Neural crest cell (in vitro differentiated cells): ENCODE data around the gene PAGE1. TPM values are rescaled to one million over a fixed set of nuclear protein-coding genes. Genes with fewer than 3 reads are reported as not detected.
"Not testable (repeated sequence)": the region's sequence is repeated elsewhere in the genome, so short reads cannot be mapped to it uniquely, and the experiment has no call there.

ENCODE experiments used
- DNase-seq: peaks from one replicate; pipeline ENCODE4 v3.0.0; 2021; ENCODE audit warnings: low read depth, mixed read lengths, low spot score
- H3K27ac Mint-ChIP-seq: one replicate; pipeline ENCODE4 v1.8.0; 2021; ENCODE audit warnings: mild to moderate bottlenecking, mixed read lengths; ENCODE audit not compliant: unreplicated experiment
- H3K27me3 Mint-ChIP-seq: 2 replicates; pipeline ENCODE4 v1.8.0; 2021; ENCODE audit warnings: low read depth, mild to moderate bottlenecking, mixed read lengths
- H3K36me3 Mint-ChIP-seq: 2 replicates; pipeline ENCODE4 v1.8.0; 2021; ENCODE audit warnings: low read depth, mild to moderate bottlenecking, mixed read lengths
- H3K4me1 Mint-ChIP-seq: 2 replicates; pipeline ENCODE4 v1.8.0; 2021; ENCODE audit warnings: mixed read lengths
- H3K4me3 Mint-ChIP-seq: one replicate; pipeline ENCODE4 v1.8.0; 2021; ENCODE audit warnings: mild to moderate bottlenecking, mixed read lengths
- H3K9me3 Mint-ChIP-seq: 2 replicates; pipeline ENCODE4 v1.8.0; 2021; ENCODE audit warnings: mixed read lengths
- CTCF ChIP-seq: fragments of 200-600 bp; sonication (generic); conservative IDR thresholded peaks from 2 replicates; pipeline ENCODE4 v1.5.0; 2021; ENCODE audit warnings: antibody characterized with exemption, mild to moderate bottlenecking
- total RNA-seq: library from RNA; stranded (reverse); gene quantifications from 2 replicates; pipeline ENCODE4 v1.2.1, GENCODE V29; 2021

Gene PAGE1
- total RNA-seq, 1 donor from 2014 or later = not detected

GRCh38 chrX:49725401-49725800 is 29.6 kb upstream of the PAGE1 start:
- Mint-ChIP-seq H3K27me3 (no peaks in the 10 kb centered on the region), H3K4me1 (no peaks in the 10 kb centered on the region), H3K9me3 (peaks cover 2% of the 10 kb centered on the region), H3K4me3 (no peak overlapping the region), H3K36me3 (no peaks in the 10 kb centered on the region), H3K27ac (no peak overlapping the region)
- DNase-seq = no peak
- TF ChIP-seq CTCF = no peak

GRCh38 chrX:49720106-49720505 is 24.3 kb upstream of the PAGE1 start:
- not testable (repeated sequence) for H3K4me3 Mint-ChIP-seq, H3K9me3 Mint-ChIP-seq, H3K27me3 Mint-ChIP-seq, H3K4me1 Mint-ChIP-seq, DNase-seq, H3K27ac Mint-ChIP-seq, H3K36me3 Mint-ChIP-seq

GRCh38 chrX:49712577-49712976 is 16.8 kb upstream of the PAGE1 start:
- no peaks in the 10 kb centered on the region for H3K27me3 Mint-ChIP-seq
- no peak overlapping the region for H3K27ac Mint-ChIP-seq
- no peak for DNase-seq
- peaks cover 7% of the 10 kb centered on the region for H3K4me1 Mint-ChIP-seq
- H3K36me3 Mint-ChIP-seq = no peaks in the 10 kb centered on the region
- no peak for TF ChIP-seq CTCF
- H3K4me3 Mint-ChIP-seq = no peak overlapping the region
- H3K9me3 Mint-ChIP-seq = peaks cover 1% of the 10 kb centered on the region

GRCh38 chrX:49710744-49711319 is 15.0 kb upstream of the PAGE1 start:
- TF ChIP-seq CTCF = no peak
- Mint-ChIP-seq H3K36me3 (no peaks in the 10 kb centered on the region), H3K27me3 (no peaks in the 10 kb centered on the region), H3K4me3 (no peak overlapping the region), H3K9me3 (peaks cover 2% of the 10 kb centered on the region), H3K4me1 (peaks cover 7% of the 10 kb centered on the region), H3K27ac (no peak overlapping the region)
- no peak for DNase-seq

GRCh38 chrX:49704691-49705404 is 9.1 kb upstream of the PAGE1 start:
- H3K27ac Mint-ChIP-seq = no peak overlapping the region
- no peak for TF ChIP-seq CTCF
- H3K4me3 Mint-ChIP-seq = no peak overlapping the region
- H3K9me3 Mint-ChIP-seq = peaks cover 2% of the 10 kb centered on the region
- H3K4me1 Mint-ChIP-seq = no peaks in the 10 kb centered on the region
- DNase-seq = no peak
- H3K36me3 Mint-ChIP-seq = no peaks in the 10 kb centered on the region
- no peaks in the 10 kb centered on the region for H3K27me3 Mint-ChIP-seq

- H3K36me3 Mint-ChIP-seq = no peaks in the 10 kb centered on the region
- TF ChIP-seq CTCF = no peak
- H3K4me1 Mint-ChIP-seq = no peaks in the 10 kb centered on the region
- no peaks in the 10 kb centered on the region for H3K9me3 Mint-ChIP-seq
- DNase-seq = no peak
- no peaks in the 10 kb centered on the region for H3K27me3 Mint-ChIP-seq
- H3K27ac Mint-ChIP-seq = no peak overlapping the region
- H3K4me3 Mint-ChIP-seq = no peak overlapping the region
These were observed 6.1 kb upstream of the PAGE1 start for GRCh38 chrX:49701933-49702332.
